B cell (primary cell): ENCODE results near the gene C1orf174.

Source experiments
- CTCF ChIP-seq: fragments of 200-600 bp; IDR thresholded peaks from one replicate; pipeline ENCODE4 v1.8.0; 2022; ENCODE audit warnings: antibody characterized with exemption, mild to moderate bottlenecking
- EZH2 ChIP-seq: IDR thresholded peaks from 2 replicates; pipeline ENCODE4 v1.6.1; 2012; ENCODE audit warnings: borderline replicate concordance, low read depth, mild to moderate bottlenecking, moderate library complexity, low read length; ENCODE audit not compliant: insufficient read depth, poor library complexity, severe bottlenecking

- no peak for TF ChIP-seq CTCF
- TF ChIP-seq EZH2: no peak
Observed at GRCh38 chr1:3900150-3900968, at the start of gene C1orf174.
